Fibroblast of peridontal ligament (primary cell): ENCODE results near the gene NANOGP8.
A peak's percentile ranks its signal among the peaks of the same experiment; 100 is the strongest.
"Not testable (repeated sequence)": the region's sequence is repeated elsewhere in the genome, so short reads cannot be mapped to it uniquely, and the experiment has no call there.

Experiments
- DNase-seq: peaks from one replicate; pipeline ENCODE4 v3.0.0-alpha.2; 2010; ENCODE audit errors: extremely low read depth

Gene NANOGP8, protein sequence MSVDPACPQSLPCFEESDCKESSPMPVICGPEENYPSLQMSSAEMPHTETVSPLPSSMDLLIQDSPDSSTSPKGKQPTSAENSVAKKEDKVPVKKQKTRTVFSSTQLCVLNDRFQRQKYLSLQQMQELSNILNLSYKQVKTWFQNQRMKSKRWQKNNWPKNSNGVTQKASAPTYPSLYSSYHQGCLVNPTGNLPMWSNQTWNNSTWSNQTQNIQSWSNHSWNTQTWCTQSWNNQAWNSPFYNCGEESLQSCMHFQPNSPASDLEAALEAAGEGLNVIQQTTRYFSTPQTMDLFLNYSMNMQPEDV

DNA sequence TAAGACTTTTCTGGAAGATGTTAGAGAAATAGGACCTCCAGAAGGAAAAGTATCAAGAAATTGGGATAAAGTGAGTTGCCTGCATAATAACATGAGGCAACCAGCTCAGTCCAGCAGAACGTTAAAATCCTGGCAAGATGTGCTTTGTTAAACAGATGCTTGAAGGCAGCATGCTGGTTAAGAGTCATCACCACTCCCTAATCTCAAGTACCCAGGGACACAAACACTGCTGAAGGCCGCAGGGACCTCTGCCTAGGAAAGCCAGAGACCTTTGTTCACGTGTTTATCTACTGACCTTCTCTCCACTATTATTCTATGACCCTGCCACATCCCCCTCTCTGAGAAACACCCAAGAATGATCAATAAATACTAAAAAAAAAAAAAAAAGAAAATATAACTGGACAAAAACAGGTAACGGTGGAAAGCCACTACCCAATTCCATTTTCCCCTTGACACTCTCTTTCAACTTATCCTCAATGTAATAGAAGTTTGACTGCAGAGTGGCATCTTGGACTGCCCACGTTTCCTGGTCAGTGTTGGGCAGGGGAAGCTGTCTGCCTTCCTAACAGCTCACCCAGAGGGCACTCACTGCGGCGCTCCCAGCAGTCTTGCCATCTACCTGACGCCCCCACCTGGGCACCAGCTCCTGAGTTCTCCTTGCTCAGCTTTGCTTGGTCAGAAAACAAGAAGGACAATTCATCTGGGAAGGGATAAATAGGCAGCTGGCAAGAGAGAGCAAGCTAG, at the start of gene NANOGP8:
NANOGP8 (minus strand) TSS at position 120 of the 744 bp plus-strand sequence. CDS start 185 bp downstream, outside the sequence.
- DNase-seq: not testable (repeated sequence)

DNA sequence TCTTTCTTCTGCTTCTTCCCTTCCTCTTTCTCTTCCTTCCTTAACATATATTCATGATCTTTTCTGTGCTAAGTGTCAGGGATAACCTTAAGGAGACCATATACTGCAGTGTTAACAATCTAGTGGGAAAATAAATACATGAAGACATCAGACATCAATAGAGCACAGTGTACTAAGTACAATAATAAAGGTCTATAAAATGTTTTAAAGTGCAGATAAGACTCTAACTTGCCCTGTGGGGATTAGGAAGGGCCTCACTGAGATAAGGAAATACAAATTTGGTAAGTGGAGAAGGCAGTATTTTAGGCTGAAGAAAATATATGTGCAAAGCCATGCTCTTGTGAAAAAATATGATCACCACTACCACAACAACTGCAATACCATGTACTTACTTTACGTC, 49.2 kb upstream of the NANOGP8 start:
- DNase-seq: no peak

DNA sequence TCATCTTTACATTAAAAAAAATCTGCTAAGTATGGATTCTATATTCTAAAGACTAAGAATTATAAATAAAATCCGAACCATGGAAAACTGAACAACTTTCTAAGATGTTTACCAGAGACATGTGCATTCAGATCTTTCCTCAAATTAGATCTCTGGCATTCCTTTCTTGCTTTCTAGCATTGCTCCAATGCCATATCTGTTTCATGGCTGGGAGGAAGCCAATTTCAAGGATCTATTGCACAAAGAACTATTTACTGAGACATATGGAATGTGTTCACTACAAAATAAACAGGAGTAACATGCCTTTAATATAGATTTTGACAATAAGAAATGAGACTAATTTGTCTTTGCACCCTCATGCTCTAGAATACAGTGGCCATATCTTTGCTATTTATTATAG, 45.1 kb upstream of the NANOGP8 start:
- DNase-seq: peak; percentile 72

DNA sequence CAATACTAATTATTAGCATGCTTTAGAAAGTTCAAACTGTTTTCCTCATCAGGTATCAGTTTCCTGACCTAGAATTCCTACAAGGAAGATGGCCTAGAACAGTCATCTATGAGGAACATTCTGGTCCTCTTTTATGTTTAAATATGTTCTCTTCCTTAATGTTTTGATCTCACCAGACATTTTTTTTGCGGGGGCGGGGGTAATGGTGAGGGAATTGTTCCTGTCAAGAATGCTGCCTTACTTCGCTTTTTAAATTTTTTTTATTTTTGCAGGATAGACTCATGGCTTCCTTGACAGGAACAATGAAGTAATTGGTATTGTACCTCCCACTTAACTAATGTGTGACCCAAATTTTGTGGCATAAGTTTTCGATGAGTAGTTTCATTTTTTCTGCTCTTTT, 44.3 kb upstream of the NANOGP8 start:
- no peak for DNase-seq

DNA sequence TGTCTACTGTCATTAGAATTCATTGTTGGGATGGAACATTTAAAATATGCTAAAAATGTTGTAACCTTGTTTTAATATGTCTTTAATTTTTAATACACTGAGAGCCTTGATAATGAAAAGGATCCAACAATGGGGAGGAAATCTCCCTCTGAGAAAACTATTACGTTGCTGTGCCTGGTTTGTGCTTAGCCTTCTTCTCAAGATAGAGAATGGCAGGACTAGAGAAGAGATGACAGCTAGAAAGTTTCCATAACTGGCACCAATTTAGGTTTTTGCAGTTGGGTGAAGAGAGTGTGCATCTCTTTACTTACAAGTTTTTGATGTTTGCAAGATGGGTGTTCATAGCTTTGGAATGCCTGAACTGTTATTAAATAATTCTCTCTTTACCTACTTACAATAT, 42.6 kb upstream of the NANOGP8 start:
- no peak for DNase-seq

DNA sequence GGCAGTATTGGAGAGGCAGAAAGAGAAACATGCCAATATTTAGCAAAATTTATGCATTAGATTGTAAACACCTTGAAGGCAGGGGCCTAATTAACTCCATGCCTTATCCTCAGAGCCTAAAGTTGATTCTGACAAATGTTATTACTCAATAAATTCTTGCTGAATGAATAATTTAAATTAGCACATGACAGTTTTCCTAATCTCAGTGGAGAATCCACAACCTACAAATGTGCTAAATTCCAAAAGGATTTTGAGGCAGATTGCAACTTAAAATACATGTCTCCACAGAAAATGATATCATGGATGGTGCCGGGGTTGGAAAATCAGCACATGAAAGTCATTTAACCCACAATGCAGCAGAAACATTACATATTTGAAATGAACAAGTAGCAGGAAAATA, 41.1 kb upstream of the NANOGP8 start:
- DNase-seq: no peak

DNA sequence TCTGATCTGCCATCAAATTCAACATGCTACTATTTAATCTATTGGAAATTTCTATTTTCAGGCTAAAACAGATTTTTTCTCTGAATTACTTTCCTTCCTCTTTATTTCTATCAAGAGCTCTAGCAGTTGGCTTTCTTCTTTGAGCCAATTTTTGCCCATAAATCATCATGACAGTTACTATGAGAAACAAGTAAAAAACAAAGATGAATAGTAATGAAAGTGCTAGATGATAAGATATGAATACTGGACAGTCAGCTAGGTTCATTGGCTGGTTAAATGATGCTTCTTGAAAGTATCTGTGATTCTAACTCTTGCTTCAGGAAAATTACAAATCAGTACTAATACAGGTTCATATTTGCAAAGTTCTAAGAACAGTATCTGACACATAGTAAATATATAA, 38.6 kb upstream of the NANOGP8 start:
- DNase-seq: no peak

DNA sequence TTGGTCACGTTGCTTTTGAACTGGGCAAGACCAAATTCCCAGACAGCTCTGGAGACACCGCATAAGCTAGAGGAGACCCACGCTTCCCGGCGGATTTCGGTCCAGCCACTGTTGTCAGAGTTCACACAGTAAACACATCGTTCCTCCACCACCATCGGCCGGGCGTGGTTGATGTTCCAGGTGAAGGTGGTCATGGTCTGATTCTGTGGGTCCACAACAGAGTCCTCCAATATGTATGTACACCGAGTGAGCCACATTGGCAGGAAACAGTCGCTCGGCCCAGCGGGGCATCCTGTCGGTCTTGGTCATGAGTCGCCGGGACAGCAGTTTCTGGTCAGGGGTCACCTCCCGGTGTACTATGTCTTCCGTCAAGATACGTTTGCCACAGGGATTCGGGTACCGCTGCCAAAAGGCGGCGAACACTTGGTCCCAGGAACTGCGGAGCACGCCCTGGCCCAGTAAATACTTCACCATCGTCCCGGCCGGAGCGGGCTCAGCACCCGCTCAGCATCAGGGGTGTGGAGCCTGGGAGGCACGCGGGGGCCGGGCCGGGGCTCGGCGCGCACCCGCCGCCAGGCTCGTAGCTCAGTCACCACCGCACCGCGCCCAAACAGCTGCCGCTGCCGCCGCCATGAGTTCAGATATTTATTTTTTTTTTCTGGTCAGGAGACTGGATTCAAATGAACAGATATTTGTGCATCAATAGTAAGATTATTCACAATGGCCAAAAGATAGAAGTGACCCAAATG, 36.7 kb upstream of the NANOGP8 start:
- DNase-seq: no peak

DNA sequence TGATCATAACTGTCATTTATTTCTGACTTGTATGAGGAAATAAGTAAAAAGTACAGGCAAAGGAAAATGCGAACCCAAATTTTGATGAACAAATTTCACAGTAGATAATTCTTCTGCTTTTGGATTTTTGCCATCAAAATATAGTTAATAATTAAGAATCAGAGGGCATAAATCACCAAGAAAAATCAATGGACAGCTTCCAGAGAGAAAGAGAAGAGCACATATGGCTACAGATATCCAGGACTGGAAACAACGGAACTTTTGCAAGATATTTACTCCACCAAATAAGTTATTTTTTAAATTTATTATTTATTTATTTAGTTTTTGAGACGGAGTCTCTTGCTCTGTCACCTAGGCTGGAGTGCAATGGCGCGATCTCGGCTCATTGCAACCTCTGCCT, 35.1 kb upstream of the NANOGP8 start:
- DNase-seq: no peak

DNA sequence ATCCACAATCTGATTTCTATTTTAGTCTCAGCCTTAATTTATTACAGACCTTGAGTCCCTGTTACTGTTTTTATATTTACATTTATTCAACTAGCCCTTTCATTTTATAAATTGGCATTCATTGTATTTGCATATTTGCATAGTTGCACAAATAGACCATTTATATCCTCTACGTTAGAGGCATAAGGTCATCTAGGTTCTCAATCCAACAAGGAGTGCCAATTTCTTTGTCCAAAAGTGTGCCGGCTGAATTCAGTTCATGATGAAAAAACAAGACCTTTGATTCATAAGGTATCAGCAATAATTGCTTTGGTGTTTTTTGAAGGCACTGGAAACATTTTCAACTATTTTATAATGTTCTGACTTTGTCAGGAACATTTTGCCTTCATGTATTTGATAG, 33.9 kb upstream of the NANOGP8 start:
- no peak for DNase-seq

DNA sequence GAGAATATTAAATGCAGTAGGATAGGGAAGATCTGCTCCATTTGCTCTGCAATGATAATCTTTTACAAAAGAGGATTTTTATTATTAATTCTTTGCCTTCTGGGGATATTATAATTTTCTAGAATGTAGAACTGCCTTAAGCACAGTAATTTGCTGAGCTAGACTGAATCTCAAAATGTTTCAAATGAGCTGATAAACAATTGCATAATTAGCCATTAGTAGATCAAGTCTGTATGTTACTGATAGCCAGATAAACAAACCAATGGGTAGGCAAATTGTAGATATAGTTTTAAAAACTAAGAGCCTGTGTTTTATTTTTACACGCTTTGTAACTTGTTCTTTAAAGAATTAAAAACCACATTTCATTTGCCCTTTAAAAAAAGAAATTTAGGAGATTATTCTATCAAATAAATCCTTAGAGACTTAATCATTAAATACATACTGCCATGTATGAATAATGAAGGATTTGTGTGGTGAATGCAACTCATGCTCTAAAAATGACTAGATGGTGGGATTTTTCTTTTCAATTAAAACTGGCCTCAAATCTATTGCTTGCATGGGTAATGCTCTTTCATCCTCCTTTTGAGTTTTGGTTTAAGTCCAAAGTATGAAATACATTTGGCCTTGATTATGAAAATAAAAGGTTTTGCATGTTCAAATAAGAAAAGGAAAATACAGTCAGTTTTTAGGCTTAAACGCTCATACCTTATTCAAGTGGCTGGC, 32.6 kb upstream of the NANOGP8 start:
- DNase-seq: peak; percentile 35

DNA sequence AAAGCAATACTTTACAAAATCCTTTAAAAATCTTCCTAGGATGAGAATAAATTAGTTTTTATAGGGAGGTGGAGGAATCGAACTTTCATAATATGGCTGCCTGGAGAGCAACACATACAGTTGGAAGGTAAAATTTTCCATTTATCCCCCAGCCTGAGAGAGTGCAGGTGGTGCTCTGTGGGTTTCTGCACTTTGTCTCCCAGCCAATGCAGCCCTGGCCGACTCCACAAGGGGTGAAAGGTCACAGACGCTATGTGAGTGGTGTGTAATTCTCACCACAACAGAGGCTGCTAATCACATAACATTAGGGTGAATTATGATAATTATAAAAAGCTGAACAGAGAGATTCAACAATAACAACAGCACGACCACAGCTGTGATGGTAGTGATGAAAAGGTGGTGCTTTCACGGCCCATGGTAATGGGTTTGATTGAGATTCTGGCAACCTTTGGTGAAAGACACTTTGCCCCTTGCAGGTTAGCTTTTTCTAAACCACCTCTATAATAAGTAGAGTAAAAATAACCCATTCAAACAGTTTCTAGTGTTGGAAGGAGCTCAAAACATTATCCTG, 30.1 kb upstream of the NANOGP8 start:
- no peak for DNase-seq

DNA sequence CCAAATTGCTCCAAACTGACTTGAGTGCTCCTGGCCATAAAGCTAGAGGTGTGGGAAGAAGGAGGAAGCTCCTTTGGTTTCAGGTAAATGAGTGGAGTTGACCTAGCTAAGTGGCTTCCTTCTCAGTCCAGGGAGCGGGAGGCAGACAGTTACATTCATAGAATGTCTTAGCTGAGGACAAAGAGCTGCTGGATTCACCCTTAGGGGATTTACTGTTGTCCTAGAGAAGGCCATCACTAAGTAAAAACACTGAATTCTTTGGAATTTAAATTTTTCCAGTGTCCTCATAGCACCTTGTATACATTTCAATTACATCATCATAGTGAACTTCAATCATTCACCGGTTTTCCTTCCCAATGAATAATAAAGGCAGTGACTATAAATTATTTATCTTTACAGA, 27.3 kb upstream of the NANOGP8 start:
- no peak for DNase-seq

DNA sequence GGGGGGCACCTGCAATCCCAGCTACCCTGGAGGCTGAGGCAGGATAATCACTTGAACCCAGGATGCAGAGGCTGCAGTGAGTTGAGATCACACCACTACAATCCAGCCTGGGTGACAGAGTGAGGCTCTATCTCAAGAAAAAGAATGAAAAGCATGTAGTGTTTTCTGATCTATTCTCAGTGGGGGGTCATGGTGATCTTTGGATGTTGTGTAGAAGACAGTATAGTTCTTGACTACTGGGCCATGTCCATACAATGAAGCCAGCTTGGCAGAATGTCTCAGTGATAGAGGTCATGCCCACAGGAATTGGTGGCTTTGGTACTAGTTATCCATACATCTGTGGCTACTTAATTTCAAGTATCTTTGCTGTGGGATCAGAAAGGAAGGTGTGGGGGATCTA, 26.8 kb upstream of the NANOGP8 start:
- no peak for DNase-seq

DNA sequence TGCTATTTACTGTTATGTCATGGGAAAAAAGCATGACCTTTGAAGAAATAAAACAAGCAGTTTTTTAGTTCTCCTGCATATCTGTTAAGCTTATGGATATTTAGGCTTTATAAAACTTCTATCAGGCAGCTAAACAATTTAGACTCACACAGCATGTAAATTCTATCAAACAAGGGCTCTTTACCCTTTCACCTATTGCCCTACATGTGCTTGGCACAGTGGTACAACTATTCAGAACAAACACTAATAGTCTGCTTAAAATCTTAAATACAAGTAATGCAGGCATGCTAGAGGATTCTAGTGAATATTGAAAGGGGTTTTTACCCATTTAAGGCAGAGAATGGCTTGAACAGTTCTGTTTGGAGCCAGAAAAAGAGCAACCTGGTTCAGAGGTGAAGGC, 23.4 kb upstream of the NANOGP8 start:
- no peak for DNase-seq

DNA sequence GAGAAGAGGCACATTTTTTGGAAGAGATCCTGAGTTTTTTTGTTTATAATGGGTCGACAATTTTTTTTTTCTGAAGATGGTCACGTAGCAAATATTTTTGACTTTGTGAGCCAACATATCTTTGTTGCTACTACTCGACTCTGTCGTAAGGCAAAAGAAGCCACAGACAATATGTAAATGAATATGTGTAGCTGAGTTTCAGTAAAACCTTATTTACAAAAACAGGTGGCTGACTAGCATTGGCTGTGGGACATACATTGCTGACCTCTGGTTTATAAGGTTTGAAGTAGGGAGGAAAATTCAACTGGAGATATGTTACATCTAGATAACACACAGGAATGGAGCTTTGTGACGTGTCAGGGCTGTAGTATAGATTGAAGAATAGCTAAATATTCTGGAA, 22.5 kb upstream of the NANOGP8 start:
- no peak for DNase-seq

DNA sequence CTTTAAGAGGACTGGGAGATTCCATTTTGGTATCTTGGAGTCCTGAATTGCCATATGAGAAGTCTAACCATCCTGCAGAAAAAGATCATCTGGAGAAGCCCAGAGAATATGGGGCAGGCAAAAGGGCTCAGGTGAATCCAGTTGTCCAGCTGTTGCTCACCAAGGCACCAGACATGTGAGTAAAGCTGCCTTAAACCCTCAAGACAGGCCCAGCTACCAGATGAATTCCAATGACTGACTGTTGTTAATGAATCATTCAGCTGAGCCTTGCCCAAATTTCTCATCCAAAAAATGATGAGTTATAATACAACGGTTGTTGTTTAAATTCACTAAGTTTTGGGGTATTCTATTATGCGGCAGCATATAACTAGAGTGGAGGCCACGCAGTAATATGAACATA, 22.0 kb upstream of the NANOGP8 start:
- peak; percentile 6 for DNase-seq

DNA sequence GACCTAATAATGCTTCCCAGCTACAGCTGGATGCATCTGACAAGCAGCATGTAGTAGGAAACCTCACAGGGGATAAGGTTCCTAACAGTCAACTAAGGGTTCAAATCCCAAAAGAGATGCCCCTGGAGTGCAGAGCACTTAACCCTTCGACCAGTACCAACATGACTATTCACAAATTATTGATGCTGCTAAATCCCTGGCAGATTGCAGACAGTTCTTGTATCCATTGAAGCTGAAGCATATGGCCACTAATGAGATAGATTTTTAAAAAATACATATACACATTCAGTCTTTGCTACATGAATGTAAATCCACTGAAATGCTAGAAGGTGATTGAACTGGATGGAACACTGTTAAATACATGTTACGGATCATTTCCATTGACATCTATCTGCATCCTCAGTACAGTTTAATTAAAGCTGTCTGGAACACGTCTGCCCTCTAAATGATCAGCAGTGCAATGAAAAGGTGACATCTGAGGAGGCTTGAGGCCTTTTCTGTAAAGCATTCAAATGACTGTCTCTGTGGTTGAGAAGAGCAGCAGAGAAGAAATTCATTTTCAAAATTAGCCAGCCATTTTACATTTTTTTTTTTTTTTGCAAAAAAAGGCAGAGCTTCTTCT, 19.5 kb upstream of the NANOGP8 start:
- no peak for DNase-seq

DNA sequence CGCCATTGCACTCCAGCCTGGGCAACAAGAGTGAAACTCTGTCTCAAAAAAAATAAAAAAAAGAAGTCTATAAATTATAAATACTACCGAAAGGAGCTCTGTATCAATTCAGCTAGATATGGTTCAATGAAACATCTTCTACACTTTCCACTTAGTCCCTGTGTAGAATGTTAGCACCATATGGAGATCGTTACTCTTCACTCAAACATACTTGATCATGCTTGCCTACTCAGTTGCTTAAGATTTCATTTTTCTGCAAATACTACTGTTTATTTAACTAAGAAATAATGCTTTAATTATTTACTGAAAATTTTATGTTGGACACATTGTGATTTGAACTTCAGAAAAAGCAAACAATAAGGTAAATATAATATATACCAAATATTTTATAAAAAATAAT, 17.1 kb upstream of the NANOGP8 start:
- DNase-seq: peak; percentile 34

DNA sequence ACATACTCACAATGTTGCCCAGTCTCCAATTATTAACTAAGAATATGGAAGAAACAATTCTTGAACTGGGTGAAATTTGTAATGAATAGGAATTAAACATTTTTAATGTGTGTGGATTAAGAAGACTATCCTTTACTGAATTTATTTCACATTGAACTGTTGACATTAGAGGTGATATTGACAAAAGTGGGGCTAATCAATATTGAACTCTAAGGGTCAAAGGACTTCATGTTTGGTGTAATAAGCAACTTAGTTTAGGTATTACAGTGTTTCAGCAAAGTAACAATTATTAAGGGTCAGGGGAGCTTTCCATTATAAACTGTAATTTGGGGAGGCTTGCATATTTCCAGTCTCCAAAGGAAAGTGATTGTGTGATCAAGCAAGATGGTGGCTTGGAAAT, 16.2 kb upstream of the NANOGP8 start:
- DNase-seq: no peak

DNA sequence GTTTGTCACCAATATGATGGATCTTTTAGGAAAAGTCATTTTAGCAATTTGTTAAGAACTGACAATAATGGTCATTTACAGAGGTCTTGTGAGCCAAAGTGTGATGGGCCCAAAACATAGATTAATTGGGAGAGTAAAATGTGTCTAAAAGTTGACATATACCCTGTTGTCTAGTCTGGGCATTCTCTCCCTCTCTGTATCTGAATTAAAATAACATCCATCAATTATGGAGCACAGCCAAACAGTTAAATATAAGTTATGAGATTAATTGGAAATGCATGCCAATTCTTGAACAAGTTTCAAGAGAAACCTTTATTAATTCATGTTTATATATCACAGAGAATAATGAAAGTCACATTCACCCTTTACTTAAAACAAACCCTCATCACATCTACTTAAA, 13.6 kb upstream of the NANOGP8 start:
- no peak for DNase-seq
